HG03039 (cell line): ENCODE results near the gene PHKA1.
"Not testable (repeated sequence)": the region's sequence is repeated elsewhere in the genome, so short reads cannot be mapped to it uniquely, and the experiment has no call there.

ENCODE experiments used
- ATAC-seq: cut with Tn5 transposase; IDR thresholded peaks from one replicate; pipeline ENCODE4 v1.9.1; 2021; ENCODE audit warnings: mild to moderate bottlenecking, moderate library complexity; ENCODE audit not compliant: unreplicated experiment

PHKA1 gene

DNA sequence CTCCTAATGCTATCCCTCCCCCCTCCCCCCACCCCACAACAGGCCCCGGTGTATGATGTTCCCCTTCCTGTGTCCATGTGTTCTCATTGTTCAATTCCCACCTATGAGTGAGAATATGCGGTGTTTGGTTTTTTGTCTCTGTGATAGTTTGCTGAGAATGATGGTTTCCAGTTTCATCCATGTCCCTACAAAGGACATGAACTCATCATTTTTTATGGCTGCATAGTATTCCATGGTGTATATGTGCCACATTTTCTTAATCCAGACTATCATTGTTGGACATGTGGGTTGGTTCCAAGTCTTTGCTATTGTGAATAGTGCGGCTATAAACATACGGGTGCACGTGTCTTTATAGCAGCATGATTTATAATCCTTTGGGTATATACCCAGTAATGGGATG lies 44.6 kb downstream of the PHKA1 start:
- ATAC-seq: not testable (repeated sequence)

DNA sequence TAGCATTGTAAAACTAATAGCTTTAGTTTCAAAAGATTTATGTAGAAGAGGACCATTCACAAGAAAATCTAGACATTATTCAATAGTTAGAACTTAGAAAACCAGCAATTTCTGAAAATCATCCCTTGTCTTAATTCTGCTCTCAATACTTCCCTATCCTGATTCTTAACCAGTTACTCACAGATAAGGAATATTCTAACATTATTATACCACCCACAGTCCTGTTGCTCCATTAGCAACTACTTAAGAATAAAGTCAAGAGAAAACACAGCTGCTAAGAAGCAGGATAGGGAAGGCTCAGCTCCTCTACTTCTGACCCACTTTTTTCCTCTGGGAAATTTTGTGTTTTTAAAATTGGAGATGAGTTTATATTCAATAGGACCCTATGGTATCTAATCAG lies 47.7 kb downstream of the PHKA1 start:
- ATAC-seq: no peak

DNA sequence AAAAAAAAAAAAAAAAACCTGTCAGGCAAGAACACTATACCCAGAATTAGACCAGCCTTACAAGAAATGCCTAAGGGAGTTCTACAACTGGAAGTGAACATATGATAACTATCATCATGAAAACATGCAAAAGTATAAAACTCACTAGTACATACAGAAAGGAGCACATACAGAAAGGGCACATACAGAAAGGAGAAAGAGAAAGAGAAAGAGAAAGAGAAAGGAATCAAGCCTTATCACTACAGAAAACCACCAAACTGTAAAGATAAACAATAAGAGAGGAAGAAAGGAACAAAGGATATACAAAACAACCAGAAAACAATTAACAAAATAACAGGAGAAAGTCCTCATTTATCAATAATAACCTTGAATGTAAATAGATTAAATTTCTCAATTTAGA lies 50.4 kb downstream of the PHKA1 start:
- ATAC-seq: no peak

DNA sequence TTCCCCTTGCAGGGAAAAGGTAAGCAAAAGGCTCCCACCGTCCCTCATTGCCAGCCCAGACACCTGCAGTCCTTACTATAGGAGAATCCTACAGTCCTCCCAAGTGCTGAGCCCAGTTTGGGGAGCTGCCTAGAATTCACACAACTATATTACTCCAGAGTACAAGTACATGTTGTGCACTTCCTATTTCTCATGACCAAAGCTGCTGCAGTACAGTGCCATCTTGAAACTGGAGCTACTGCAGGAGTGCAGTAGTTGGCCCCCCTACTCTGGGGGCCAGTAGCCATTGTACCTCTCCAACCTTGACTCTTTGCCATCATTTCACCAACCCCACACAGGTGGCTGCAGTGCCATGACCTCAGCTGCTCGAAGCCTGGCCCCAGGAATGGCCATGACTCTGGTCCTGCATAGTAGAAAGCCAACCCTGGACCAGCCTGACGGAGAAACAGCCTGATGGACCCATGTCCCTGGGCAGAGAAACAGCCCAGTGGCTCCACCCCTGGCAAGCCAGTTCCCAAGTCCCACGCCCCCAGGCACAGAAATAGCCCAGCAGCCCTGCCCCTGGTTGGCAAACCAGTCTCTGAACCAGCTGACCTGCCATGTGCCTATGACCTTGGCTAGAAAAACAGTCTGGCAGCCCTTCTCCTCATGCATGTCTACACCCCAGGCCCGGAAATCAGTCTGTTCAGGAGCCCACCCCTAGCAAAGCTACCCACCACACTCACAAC lies 51.9 kb downstream of the PHKA1 start:
- ATAC-seq: no peak

DNA sequence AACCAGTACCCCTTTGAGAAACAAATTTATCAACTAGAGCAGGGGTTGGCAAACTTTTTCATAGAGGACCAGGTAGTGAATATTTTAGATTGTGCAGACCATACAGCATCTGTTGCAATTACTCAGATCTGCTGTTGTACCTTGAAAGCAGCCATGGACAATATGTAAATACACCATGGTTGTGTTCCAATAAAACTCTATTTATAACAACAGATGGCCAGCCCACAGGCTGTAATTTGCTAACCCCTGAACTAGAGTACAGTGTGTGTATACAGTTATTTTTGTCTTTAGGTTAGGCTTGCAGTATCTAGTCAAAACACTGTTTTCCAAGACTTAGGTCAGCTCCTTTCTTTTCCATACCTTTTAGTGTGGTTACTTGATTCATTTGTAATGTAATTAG lies 54.4 kb downstream of the PHKA1 start:
- ATAC-seq: no peak

DNA sequence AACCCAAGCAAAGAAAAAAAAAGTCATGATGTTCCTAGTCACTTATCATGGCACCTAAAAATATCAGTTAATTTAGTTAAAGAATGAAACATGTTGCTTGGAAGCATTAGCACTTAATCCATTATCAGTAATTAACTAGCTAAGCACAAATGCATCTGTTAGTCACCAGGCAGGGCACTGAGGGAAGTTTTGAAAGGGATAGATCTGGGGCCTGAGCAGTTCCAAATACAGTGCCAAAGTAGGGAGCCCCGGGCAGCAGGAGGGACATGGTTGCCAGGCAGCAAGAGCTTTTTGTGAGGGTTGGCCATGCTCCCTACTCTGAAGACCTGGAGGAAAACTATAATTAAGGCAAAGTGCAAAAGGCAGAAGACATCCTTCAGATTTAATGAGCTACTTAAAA lies 62.0 kb downstream of the PHKA1 start:
- no peak for ATAC-seq

- ATAC-seq: no peak
Observed at GRCh38 chrX:72644946-72645345, 69.2 kb downstream of the PHKA1 start.

GRCh38 chrX:72641611-72642010 lies 72.5 kb downstream of the PHKA1 start:
- ATAC-seq: no peak

- no peak for ATAC-seq
Observed at GRCh38 chrX:72635930-72636329, 78.2 kb downstream of the PHKA1 start.

- no peak for ATAC-seq
Observed at GRCh38 chrX:72634331-72634730, 79.8 kb downstream of the PHKA1 start.

- ATAC-seq: no peak
Observed at GRCh38 chrX:72630185-72630584, 83.9 kb downstream of the PHKA1 start.

DNA sequence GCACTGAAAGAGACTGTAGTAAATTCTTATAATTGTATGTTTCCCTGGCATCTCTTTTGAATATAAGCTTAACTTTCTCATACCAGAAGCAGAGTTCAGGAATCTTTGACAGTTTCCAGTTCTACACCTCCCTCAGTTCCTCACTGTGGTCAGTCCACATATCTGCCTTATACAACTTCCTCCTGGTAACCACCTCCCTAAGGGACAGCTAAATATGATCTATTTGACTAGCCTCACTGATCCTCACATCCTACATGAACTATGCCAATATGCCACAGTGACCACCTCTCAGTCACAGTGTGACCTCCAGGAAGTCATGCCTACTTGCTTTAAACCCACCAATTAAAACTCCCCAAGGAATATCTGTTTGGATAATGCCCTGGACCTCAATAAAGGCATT lies 89.9 kb downstream of the PHKA1 start:
- ATAC-seq: no peak

DNA sequence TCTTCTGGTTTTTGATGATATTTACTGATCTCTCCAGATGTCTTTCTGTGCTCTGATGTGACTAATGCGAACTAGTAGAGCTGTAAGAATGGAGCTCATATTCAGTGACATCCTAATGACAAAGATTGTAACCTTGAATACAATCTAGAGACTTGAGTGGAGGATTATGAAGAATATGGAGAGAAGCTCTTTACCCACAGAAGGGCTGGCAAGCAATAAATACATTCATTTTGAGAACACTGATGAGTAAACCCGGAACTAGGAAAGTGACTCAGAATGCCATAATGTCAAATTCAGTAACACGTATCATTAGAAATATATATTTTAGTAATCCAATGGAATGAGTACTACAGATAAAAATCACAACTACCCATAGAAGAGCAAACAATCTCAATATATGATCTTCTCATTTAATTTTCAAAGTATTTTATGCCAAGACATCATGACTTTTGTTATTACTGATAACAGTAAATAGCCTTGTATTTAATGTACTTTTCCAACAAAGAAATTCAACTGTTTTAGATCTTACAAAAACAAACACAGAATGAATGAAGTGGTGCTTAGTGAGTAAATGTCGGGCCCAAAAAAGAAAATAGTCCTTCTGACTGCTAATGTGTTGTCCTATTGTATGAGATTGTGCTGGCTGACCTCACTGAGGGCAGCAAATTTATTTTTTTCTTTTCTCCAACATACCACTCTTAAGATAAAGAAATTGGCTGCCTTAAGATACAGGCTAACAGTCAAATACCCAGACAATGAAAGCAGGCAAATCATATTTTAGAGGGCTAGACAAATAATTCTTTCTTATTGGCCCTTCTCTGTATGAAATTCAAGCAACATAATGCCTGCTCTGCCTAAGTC lies 92.3 kb downstream of the PHKA1 start:
- ATAC-seq: peak; percentile 92

DNA sequence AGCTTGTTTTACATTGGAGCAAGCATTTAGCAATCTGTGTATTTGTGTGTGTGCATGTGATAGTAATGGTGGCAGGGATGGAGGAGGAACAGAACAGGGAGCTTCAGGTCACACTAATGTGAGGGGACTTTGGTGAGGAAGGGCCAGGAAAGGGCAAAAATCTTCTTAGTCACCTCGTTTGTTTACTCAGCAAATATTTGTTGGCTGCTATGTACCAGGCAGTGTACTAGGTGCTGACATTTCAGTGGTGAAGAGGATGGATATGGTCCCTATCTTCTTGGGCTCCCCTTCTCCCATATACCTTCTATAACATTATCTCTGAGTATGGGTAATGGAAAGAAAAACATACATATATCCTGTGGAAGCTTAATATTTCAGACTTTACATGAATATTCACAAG lies 92.9 kb downstream of the PHKA1 start:
- peak; percentile 15 for ATAC-seq

DNA sequence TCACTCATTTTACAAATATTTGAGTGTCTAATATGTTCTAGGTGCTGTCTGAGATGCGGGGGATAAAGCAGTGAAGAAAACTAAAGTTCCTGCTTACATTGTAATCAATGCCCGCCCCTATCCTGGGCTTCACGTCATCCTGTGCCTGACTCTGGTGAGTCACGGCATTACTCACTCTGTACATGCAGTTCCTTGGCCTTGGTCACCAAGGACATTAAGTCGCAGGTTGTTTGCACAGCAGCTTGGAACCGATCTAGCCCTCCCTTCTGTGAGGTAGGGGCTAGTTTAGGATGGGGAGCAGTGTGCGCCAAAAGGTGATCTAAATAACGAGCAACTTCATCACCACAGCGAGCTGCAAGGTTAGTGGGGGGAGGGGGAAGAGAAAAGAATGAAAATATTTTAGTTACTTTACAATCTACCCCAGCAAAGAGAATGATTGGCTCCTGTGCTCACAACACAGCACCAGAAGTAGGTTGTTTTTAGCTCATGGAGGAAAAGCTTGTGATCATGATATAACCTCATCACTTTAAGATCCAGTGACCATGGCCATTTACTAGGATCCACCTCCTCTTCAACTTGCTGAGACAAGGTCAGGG lies 93.5 kb downstream of the PHKA1 start:
- ATAC-seq: no peak

DNA sequence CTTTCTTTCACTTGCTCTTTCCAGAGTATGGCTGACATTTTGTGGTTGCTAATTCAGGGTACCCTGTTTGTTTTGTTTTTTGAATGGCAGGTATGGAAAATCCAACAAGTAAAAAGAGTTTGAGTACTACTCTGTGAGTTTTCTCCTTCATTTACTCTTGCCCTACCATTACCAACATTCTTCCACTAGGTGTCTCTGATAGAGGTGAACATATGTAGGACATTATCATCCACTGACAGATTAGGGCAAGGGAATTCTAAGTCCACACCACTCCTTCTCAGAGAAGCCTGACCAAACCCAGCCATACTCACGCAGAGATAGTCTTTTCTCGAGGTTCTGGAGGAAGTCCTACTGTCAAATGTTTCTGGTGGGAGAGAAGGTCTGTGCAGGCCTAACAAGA lies 104.8 kb downstream of the PHKA1 start:
- ATAC-seq: no peak

DNA sequence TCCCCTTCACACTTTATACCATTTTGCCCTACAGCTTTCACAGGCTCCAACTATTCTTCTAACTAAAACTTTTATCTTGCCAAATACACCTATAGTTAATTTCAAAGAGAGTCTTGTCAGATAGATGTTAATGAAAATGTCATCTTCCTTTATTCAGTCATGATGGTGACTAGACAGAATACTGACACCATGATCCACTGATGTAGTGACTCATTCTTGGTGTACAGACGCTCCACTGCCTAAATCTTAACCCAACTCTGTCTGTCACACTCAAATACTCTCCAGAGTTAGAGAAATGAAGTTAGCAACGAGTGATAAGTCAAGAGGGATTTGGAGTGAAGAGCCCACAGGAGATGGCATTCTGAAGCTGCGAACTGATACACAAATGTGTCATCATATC lies 109.4 kb downstream of the PHKA1 start:
- no peak for ATAC-seq

- ATAC-seq: no peak
Observed at GRCh38 chrX:72604112-72604511, 110.0 kb downstream of the PHKA1 start.

- ATAC-seq: not testable (repeated sequence)
Observed at GRCh38 chrX:72591038-72591437, 123.1 kb downstream of the PHKA1 start.

GRCh38 chrX:72584163-72584562 lies 129.9 kb downstream of the PHKA1 start:
- ATAC-seq: no peak

GRCh38 chrX:72576141-72576894 lies 137.8 kb downstream of the PHKA1 start:
- no peak for ATAC-seq
